ENCODE measurements around the gene SIGLEC11.
"Not testable (repeated sequence)": the region's sequence is repeated elsewhere in the genome, so short reads cannot be mapped to it uniquely, and the experiment has no call there.

SIGLEC11 gene

GRCh38 chr19:49981603-49982593 is 20.9 kb upstream of the SIGLEC11 start:
- no peak for DNase-seq (ENCODE audit: low read depth in 2 of 3, low spot score in 2 of 3)

DNA sequence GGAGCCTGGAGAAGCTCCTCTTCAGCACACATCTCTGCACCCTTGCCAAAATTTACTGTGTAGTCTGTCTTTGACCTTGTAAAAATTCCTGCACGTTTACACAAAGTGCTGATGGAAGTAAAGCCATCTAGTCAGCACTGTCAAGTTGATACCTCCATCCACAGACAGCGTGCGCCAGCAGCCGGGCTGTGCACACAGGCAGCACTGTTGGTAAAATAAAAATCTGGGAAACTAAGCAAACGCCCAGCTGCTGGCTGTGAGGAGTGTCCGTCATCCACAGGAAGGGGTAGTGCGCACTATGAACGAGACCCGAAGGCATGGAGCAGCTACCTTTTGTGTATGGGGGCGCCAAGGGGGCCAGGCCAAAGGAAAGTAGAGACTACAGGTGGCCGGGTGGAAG is 17.4 kb upstream of the SIGLEC11 start:
- no peak for DNase-seq (ENCODE audit: low read depth in 2 of 3, low spot score in 2 of 3)

DNA sequence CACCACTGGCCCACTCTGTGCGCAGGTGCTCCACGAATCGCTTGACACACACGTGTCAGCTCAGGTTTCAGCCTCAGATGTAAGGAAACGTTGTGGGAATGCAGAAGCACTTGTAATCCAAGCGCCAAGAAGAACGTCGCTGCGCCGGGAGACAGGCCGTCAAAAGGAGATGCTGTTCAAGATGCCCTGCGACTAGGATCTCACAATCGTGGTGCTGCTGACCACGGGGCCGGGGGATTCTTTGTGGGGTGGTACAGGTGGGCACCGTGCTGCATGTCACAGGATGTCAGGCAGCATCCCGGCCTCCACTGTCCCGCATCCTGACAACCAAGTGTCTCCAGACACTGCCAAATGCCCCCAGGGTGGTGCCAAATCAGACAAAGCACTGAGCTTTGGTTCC is 16.9 kb upstream of the SIGLEC11 start:
- no peak for DNase-seq (ENCODE audit: low read depth in 2 of 3, low spot score in 2 of 3)

DNA sequence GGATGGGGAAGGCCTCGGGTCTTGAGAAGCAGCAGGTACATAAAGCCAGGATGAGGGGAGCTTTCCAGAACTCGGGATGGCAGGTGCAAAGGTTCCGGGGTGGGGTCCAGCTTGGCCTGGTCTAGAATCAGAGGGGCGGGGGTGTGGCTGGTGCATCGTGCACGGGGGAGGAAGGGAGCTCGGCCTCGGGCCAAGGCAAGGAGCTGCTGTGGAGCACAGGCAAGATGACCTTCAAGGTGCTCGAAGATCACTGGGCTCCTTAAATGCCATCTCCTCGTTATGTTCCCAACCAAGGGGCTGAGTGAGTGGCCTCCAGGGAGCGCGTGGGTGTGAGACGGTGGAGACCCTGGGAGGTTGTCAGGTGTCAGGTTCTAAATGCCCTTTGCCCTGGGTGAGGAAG is 16.1 kb upstream of the SIGLEC11 start:
- no peak for DNase-seq (ENCODE audit: low read depth in 2 of 3, low spot score in 2 of 3)

DNA sequence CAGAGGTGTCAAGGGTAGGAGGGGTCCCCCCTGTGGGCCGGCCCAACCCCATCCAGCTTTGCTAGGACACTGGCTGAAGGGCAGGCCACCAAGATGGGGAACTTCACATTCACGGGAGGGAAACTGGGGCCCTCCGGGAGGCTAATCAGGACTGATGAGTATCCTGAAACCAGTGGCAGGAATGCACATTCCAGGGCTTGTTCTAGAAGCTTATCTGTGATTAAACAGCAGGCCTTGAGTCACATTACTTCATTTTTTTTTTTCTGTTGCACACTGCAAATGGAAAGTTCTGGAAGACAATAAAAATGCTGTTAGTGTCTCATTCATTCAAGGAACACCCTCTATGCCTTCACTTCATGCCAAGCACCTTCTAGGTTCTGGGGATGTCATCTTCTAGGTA is 15.5 kb upstream of the SIGLEC11 start:
- DNase-seq (ENCODE audit: low read depth in 2 of 3, low spot score in 2 of 3), result no peak

DNA sequence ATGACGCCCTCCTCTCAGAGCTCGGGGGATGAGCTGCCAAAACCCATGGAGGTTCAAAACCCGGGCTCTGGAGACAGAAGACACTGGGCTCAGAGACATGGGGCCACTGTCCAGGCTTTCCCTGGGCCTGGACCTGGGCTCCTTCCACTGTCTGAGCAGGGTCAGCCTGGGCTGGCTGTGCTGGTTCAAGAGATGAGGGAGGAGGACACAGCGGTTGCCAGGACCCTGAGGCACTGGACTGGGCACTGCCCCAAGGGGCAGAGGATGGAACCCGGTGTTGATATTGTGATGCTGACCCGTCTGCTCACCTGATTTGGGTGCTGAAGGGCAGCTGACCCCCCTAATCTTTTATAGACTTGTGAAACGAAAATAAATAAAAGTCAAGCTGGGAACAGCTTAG is 14.1 kb upstream of the SIGLEC11 start:
- no peak for DNase-seq (ENCODE audit: low read depth in 2 of 3, low spot score in 2 of 3)

- no peak for DNase-seq (ENCODE audit: low read depth in 2 of 3, low spot score in 2 of 3)
Observed at GRCh38 chr19:49973987-49974386, 13.0 kb upstream of the SIGLEC11 start.

DNA sequence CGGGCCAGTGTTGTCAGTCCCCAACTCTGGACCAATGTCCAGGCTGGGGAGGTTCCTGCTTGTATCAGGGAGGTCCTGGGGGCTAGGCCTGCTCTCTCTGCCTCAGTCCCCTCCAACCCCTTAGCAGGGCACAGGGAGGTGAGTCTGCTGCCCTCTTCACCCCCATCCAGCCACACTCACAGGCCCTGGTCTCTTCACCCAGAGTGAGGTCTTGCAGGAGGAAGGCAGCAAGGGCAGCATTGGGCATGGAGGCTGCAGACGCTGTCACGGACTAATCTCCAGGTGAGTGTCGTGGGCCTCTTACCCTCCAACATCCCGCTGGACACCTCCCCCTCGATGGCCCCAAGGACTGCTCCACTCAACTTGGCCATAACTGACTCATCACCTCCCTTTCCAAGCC is 11.9 kb upstream of the SIGLEC11 start:
- no peak for DNase-seq (ENCODE audit: low read depth in 2 of 3, low spot score in 2 of 3)

DNA sequence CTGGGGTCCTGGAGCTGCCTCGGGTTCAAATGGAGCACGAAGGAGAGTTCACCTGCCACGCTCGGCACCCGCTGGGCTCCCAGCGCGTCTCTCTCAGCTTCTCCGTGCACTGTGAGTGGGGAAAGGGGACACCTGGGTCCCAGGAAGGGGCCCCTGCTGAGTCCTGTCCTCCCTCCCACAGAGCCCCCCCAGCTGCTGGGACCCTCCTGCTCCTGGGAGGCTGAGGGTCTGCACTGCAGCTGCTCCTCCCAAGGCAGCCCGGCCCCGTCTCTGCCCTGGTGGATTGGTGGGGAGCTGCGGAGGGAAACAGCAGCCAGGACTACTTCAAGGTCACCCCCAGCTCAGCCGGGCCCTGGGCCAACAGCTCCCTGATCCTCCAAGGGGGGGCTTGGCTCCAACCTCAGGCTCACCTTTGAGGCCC is 11.0 kb upstream of the SIGLEC11 start:
- DNase-seq (ENCODE audit: low read depth in 2 of 3, low spot score in 2 of 3), result no peak

DNA sequence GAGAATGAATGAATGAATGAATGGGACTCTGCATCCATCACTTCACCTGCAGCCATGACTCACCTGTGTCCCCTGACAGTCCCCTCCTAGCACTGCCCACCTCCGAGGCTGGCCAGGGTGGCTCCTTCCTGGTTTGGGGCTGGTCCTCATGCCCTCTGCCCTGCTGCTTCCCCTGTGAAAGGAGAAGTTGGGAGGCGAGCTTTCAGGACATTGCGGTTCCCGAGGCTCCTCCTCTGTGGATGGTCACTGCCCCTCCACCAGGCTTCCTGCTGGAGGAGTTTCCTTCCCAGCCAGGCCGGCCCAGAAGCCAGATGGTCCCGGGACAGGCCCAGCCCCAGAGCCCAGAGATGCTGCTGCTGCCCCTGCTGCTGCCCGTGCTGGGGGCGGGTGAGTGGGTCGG is 8.4 kb upstream of the SIGLEC11 start:
- not testable (repeated sequence) for DNase-seq (ENCODE audit: low read depth in 2 of 3, low spot score in 2 of 3)

DNA sequence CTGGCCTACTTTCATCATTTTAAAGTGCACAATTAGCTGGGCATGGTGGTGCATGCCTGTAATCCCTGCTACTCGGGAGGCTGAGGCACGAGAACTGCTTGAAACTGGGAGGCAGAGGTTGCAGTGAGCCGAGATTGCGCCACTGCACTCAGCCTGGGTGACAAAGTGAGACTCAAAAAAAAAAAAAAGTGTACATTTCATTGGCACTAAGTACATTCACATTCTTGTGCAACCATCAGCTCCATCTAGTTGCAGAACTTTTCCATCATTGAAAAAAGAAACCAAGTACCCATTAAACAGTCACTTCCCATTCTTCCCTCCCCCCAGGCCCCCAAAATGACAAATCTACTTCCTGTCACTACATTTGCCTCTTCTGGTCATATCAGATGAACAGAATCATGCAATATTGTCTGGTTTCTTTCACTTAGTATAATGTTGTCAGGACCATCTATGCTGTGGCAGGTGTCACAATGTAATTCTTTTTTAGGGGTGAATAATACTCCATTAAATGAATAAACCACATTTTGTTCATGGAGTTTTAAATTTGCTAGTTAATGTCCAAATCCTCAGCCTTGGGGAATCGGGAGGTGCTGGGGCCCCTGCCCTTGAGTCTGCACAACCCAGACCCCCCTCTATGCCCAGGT is 7.4 kb upstream of the SIGLEC11 start:
- no peak for DNase-seq (ENCODE audit: low read depth in 2 of 3, low spot score in 2 of 3)

DNA sequence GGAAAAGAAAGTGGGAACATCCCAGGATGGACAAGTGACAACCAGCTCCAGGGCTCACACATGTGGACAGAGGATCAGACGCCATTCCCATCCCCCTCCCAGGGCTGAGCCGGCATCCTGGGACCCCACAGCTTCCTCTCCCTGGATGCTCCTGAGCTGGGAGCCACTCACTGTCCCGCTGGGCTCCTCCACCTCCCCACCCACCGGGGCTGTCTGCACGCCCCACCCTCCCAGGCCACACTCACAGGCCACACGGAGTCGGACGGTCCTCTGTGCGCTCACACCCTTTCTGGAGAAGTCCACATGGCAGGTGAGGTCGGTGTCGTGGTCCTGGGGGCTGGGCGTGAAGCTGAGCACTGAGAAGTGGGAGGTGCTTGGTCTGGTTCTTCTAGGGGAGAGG is 1.1 kb downstream of the SIGLEC11 start:
- DNase-seq (ENCODE audit: low read depth in 2 of 3, low spot score in 2 of 3), result not testable (repeated sequence)

DNA sequence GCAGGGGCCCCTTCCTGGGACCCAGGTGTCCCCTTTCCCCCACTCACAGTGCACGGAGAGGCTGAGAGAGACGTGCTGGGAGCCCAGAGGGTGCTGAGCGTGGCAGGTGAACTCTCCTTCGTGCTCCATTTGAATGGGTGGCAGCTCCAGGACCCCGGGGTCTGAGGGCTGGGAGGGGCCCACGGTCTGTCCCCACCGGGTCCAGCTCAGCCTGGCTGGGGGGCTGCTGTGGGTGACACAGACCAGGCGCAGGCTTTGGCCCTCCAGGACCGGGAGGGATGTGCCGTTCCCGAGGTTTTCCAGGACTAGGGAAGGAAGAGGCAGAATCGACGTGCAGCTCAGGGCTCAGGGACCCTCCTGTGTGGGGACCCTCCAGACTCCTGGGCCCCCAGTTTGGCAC is 2.4 kb downstream of the SIGLEC11 start:
- DNase-seq (ENCODE audit: low read depth in 2 of 3, low spot score in 2 of 3), result not testable (repeated sequence)

GRCh38 chr19:49958144-49958543 is 2.8 kb downstream of the SIGLEC11 start:
- not testable (repeated sequence) for DNase-seq (ENCODE audit: low read depth in 2 of 3, low spot score in 2 of 3)

GRCh38 chr19:49957262-49957915 is 3.6 kb downstream of the SIGLEC11 start:
- no peak for DNase-seq (ENCODE audit: low read depth in 2 of 3, low spot score in 2 of 3)

- no peak for DNase-seq (ENCODE audit: low read depth in 2 of 3, low spot score in 2 of 3)
Observed at GRCh38 chr19:49956115-49956495, 4.9 kb downstream of the SIGLEC11 start.

DNA sequence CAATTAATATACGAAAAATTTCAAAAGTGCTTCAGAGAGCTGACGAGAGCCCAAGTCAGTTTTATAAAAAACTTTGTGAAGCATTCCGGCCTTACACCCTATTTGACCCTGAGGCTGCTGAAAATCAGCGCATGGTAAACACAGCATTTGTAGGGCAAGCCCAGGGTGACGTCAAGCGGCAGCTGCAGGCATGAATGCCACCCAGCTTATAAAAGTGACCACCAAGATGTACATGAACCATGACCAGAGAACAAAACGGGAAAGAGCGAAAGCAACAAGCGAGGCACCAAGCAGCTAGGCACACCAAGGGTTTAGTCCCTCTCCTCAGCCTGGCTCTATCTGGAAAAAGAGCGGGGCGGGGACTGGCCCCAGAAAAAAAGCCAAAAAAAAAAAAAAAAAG is 6.0 kb downstream of the SIGLEC11 start:
- no peak for DNase-seq (ENCODE audit: low read depth in 2 of 3, low spot score in 2 of 3)

DNA sequence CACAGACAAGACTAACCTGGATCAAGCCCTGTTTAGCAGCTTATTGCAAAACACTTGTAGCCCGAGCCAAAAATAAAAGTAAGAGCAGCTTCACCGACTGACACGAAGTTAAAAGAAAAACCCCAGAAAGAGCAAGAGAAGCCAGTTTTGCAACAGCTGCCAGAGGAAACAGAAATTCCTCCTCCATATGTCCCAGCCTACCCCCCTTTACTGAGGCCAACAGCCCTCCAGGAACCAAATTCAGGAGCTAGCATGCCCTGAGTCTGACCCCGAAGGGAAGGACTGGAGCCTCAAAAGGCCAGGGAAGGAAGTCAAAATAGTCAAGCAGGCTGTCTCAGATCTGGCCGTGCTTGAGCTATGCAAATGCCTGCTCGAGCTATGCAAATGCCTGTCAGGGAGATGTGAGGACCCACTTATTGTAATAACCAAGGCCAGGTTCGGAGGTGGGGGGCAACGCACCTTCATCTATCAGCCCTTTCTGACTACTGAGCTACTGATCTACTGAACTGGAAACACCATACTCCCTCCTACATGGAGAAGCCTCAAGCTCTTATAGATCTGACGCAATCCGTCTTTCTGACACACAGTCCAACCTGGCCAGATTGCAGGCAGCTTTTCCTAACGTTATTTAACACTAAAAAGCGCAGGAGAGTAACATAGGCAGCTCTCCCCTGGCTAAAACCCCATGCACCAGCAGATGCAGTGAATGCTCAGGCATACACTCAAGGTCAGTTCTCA is 6.7 kb downstream of the SIGLEC11 start:
- no peak for DNase-seq (ENCODE audit: low read depth in 2 of 3, low spot score in 2 of 3)

GRCh38 chr19:49953416-49953815 is 7.6 kb downstream of the SIGLEC11 start:
- no peak for DNase-seq (ENCODE audit: low read depth in 2 of 3, low spot score in 2 of 3)

DNA sequence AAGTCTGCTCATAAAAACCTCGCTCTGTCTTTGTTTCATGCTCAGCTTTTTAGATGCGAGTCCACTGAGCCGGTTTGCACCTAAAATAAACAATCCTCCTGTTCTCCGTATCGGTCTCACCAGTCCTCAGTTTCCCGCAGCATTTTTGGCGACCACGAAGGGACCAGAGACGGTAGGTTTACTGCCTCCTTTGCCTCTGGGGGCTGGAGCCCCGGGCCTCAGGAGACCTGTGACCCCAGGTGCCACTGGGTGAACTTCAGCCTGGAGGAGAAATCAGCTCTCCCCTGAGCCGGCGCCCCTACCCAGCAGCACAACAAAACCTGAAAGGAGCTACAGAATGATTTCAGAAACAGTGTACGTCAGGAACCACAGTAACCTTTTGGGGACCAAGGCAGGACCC is 8.1 kb downstream of the SIGLEC11 start:
- no peak for DNase-seq (ENCODE audit: low read depth in 2 of 3, low spot score in 2 of 3)

DNA sequence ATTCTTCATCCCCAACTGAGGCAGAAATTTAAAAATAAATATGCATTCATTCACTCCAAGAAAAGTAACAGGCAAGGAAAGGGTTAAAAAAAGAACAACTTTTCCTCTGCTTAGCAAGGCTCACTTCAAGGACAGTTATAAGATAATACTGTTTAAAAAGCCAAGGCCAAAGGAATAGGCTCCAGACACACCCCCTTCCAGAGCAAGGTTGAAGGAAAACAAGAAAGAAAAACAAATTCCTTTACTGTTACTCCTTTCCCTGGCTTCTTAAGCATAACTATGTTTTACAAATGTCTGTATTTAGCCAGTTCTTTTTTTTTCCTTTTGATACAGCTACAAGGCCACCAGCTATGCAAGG is 8.5 kb downstream of the SIGLEC11 start:
- DNase-seq (ENCODE audit: low read depth in 2 of 3, low spot score in 2 of 3), result no peak
